Measurements from ENCODE around the gene DNAJC13. TPM values are rescaled to one million over a fixed set of nuclear protein-coding genes. Genes with fewer than 3 reads are reported as not detected.

The DNAJC13 gene
- total and polyA plus RNA-seq, 2 experiments from 2014 or later = 14.3 to 34.6 TPM

DNA sequence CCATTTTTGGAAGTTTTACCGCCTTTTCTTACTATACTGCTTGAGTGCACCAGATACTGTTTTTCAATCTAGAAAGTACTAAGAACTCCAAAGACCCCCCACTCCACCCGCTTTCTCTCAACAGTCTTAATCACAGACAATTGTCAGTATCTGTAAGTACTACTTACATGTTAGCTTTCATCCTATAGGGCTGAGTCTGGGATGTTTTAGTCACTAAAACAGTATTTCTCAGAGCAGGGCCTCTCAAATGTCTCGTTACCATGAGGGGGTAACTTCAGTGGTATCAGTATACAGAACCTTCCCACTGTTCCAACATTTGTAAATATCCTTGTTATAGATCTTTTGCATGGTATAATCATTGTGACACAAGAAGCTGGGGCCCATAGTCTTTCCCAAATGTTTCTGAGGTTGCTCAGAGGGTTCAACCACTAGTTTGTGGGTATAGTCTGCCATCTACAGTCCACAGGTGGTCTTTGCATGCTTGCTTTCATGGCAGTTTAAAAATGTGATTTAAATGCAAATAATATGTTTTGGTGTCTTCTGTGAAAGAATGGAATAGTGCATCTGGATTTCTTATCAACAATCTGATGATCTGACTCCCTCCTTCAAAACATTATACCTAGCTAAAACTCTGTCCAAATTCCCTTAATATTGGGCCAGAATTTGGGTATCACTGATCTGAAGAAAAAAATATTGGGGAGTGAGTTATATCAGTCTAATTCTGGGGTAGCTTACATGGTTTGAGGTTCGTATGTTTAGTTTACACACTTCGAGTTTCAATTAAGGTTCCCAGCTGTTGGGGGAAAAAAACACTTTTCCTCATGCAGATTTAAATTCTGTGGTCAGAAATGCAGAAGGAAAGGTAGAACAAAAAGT is 18.0 kb upstream of the DNAJC13 start:
- Histone ChIP-seq H3K9me3 (ENCODE audit: low read depth) (no peaks in the 10 kb centered on the region), H3K4me1 (ENCODE audit: low read depth) (peaks cover 8% of the 10 kb centered on the region), H3K27me3 (no peaks in the 10 kb centered on the region), H3K27ac (no peak overlapping the region), H3K36me3 (no peaks in the 10 kb centered on the region), H3K4me3 (no peak overlapping the region)
- DNase-seq (ENCODE audit: low read depth in 1 of 2, low spot score in 1 of 2) = peak; percentile 74 to 81
- TF ChIP-seq, protein P1, sequence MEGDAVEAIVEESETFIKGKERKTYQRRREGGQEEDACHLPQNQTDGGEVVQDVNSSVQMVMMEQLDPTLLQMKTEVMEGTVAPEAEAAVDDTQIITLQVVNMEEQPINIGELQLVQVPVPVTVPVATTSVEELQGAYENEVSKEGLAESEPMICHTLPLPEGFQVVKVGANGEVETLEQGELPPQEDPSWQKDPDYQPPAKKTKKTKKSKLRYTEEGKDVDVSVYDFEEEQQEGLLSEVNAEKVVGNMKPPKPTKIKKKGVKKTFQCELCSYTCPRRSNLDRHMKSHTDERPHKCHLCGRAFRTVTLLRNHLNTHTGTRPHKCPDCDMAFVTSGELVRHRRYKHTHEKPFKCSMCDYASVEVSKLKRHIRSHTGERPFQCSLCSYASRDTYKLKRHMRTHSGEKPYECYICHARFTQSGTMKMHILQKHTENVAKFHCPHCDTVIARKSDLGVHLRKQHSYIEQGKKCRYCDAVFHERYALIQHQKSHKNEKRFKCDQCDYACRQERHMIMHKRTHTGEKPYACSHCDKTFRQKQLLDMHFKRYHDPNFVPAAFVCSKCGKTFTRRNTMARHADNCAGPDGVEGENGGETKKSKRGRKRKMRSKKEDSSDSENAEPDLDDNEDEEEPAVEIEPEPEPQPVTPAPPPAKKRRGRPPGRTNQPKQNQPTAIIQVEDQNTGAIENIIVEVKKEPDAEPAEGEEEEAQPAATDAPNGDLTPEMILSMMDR (IDR thresholded peaks at IDR 0.05; ENCODE audit: low read depth, low read length) = peak; percentile 82

DNA sequence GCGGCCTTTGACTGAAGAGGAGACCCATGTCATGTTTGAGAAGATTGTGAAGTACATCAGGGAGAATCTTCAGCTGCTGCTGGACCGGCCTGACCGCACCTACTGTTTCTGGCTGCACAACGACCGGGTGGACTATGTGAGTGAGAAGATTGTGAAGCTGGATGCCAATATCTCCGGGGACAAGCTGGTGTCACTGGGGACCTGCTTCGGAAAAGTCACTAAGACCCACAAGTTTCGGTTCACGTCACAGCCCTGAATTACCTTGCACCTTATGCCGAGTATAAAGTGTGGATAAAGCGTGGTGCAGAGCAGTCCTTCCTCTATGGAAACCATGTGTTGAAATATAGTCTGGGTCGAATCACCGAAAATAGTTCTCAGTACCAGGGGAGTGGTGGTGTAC is 16.0 kb upstream of the DNAJC13 start:
- Histone ChIP-seq H3K36me3 (no peaks in the 10 kb centered on the region), H3K27me3 (no peaks in the 10 kb centered on the region), H3K4me3 (no peak overlapping the region), H3K4me1 (ENCODE audit: low read depth) (peaks cover 18% of the 10 kb centered on the region), H3K9me3 (ENCODE audit: low read depth) (no peaks in the 10 kb centered on the region), H3K27ac (no peak overlapping the region)
- TF ChIP-seq, protein P1 (IDR thresholded peaks at IDR 0.05; ENCODE audit: low read depth, low read length) = no peak
- no peak for DNase-seq (ENCODE audit: low read depth in 1 of 2, low spot score in 1 of 2)

DNA sequence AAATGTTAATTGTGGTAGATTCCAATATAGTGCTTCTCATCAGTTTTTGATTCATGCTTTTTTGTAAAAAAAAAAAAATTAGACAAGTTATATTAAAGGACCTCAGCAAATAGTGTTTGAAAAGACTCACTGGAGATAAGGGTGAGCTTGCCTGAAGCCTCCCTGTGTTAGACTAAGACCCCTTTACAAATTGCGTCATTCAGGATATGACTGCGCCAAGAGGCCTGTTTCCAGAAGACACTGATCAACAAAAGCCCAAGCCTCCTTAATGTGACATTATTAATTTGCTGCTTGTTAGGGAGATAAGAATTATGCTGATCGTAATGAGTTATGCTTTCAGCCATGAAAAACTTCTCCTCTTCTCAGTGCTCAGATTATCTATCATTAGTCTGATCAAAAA is 13.0 kb upstream of the DNAJC13 start:
- no peaks in the 10 kb centered on the region for H3K27me3 ChIP-seq
- TF ChIP-seq, protein P1 (IDR thresholded peaks at IDR 0.05; ENCODE audit: low read depth, low read length) = no peak
- H3K9me3 ChIP-seq (ENCODE audit: low read depth) = no peaks in the 10 kb centered on the region
- no peak overlapping the region for H3K27ac ChIP-seq
- no peak overlapping the region for H3K4me3 ChIP-seq
- H3K4me1 ChIP-seq (ENCODE audit: low read depth) = peaks cover 10% of the 10 kb centered on the region
- DNase-seq (ENCODE audit: low read depth in 1 of 2, low spot score in 1 of 2) = peak in 1 of 2 donors; percentile 60
- no peaks in the 10 kb centered on the region for H3K36me3 ChIP-seq

DNA sequence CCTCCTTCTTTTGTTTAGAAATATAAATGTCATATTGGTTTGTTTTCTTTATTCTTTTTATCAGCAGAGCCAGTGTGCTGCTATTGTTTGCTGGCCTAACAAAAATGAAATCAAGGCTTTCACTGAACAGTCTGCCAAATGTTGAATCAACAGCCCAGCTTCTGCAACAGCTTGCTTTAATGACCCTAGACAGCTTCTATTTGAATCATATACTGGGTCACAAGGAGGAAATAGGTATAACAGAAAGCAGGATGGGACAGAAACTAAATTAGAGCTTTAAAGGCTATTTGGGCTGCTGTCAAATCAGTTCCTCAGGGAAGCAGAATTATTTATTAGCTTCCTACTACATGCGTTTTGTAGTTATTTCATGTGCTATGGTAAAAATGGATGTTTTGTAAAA is 12.1 kb upstream of the DNAJC13 start:
- Histone ChIP-seq H3K4me1 (ENCODE audit: low read depth) (peaks cover 10% of the 10 kb centered on the region), H3K4me3 (no peak overlapping the region), H3K36me3 (no peaks in the 10 kb centered on the region), H3K27me3 (no peaks in the 10 kb centered on the region), H3K9me3 (ENCODE audit: low read depth) (no peaks in the 10 kb centered on the region), H3K27ac (no peak overlapping the region)
- TF ChIP-seq, protein P1 (IDR thresholded peaks at IDR 0.05; ENCODE audit: low read depth, low read length) = no peak
- peak in 1 of 2 donors; percentile 65 for DNase-seq (ENCODE audit: low read depth in 1 of 2, low spot score in 1 of 2)

DNA sequence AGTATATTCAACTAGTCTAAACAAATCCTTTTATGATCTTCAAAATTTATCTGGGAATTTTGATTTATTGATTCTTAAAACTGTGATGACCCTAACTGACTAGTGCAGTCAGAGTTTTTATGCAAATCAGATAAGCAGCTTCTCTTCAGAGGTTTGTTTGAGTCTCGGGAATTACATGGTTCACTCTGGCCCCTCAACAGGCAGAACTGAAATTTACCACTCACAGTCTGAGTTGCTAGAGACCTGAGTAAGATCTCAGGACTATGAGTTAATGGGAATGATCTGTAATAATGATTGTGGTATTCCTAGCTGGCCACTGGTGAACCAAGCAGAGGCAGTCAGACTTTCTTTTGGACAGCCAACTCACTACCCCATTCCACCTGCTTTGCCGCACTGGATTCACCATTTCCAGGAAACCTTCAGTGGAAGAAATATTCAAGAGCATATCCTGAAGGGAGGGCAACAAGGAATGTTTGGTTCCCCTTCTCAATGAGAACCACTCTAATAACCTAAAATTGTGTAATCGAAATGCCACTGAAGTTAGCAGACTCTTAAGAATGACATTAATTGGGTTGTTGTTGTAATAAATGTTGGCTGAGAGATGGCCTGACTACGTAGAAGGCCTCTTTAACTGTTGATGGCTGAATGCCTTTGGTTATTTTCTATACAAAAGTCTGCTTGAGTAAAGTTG is 11.5 kb upstream of the DNAJC13 start:
- Histone ChIP-seq H3K9me3 (ENCODE audit: low read depth) (no peaks in the 10 kb centered on the region), H3K27me3 (no peaks in the 10 kb centered on the region), H3K27ac (no peak overlapping the region), H3K36me3 (no peaks in the 10 kb centered on the region), H3K4me1 (ENCODE audit: low read depth) (peaks cover 10% of the 10 kb centered on the region), H3K4me3 (no peak overlapping the region)
- DNase-seq (ENCODE audit: low read depth in 1 of 2, low spot score in 1 of 2) = no peak
- TF ChIP-seq, protein P1 (IDR thresholded peaks at IDR 0.05; ENCODE audit: low read depth, low read length) = no peak
